GM12878 (cell line): ENCODE results near the gene TK1. TPM values are rescaled to one million over a fixed set of nuclear protein-coding genes. Genes with fewer than 3 reads are reported as not detected.
A peak's percentile ranks its signal among the peaks of the same experiment; 100 is the strongest.

Source experiments
- ATAC-seq: fragments of 200-7000 bp; cut with Tn5 transposase; 3 replicates; pipeline ENCODE4 v1.9.1; 2020; ENCODE audit warnings: mild to moderate bottlenecking, moderate library complexity
- BruUV-seq: library from RNA; stranded (reverse); fragments of 400-500 nt; replicated peaks from 2 replicates; lab custom pipeline; 2021; lab: Mats Ljungman, UMichigan
- CTCF ChIA-PET: fragments of 300-600 bp; sonication (Branson Sonifier 250); formaldehyde crosslinking; extraction: SDS; loops from one replicate; lab custom pipeline; 2021; ENCODE audit warnings: inconsistent platforms; lab: Yijun Ruan, JAX
- POLR2A ChIA-PET: fragments of 350-600 bp; formaldehyde crosslinking; extraction: SDS; loops from one replicate; lab custom pipeline; 2021; ENCODE audit warnings: inconsistent platforms; lab: Charles Lee
- RAD21 ChIA-PET: fragments of 300-600 bp; sonication (Branson Sonifier 250); formaldehyde crosslinking; loops from one replicate; lab custom pipeline; 2023; ENCODE audit warnings: antibody characterized with exemption; ENCODE audit not compliant: unreplicated experiment; lab: Charles Lee
- SMC1A ChIA-PET: fragments of 300-600 bp; sonication (Branson Sonifier 250); formaldehyde crosslinking; loops from one replicate; lab custom pipeline; 2023; ENCODE audit not compliant: unreplicated experiment, uncharacterized antibody; lab: Charles Lee
- DNase-seq: peaks from one replicate; pipeline ENCODE4 v3.0.0-alpha.2; 2011; ENCODE audit warnings: low read depth, low spot score
- FAIRE-seq: peaks from 3 replicates; lab custom pipeline; 2011; peaks lifted over from hg19 to GRCh38; lab: Jason Lieb, UNC
- H2AFZ ChIP-seq: 2 replicates; pipeline ENCODE4 v1.6.0; 2011; ENCODE audit warnings: low read depth, low read length, control low read depth; ENCODE audit not compliant: control insufficient read depth
- H3K27ac ChIP-seq: 2 replicates; pipeline ENCODE4 v1.5.1; 2011; ENCODE audit warnings: control low read depth; ENCODE audit not compliant: control insufficient read depth, insufficient read depth
- H3K27me3 ChIP-seq, 2 experiments: replicated peaks in 1 of 2; 2 replicates each; pipeline versions ENCODE4 v1.6.0 to v1.6.1; 2011; ENCODE audit warnings: low read length in 1 of 2; ENCODE audit not compliant: control insufficient read depth in 2 of 2, insufficient read depth in 2 of 2
- H3K36me3 ChIP-seq, 2 experiments: 2 replicates each; pipeline ENCODE4 v1.5.1; 2011; ENCODE audit warnings: low read length in 1 of 2; ENCODE audit not compliant: control insufficient read depth in 2 of 2, insufficient read depth in 2 of 2
- H3K4me1 ChIP-seq: 2 replicates; pipeline ENCODE4 v1.6.1; 2011; ENCODE audit warnings: mild to moderate bottlenecking, low read length, moderate library complexity, mixed read lengths; ENCODE audit not compliant: control insufficient read depth, insufficient read depth
- H3K4me2 ChIP-seq: 2 replicates; pipeline ENCODE4 v1.6.0; 2011; ENCODE audit warnings: control low read depth; ENCODE audit not compliant: control insufficient read depth, insufficient read depth
- H3K4me3 ChIP-seq: fragments of 200-600 bp; sonication (generic); 2 replicates; pipeline ENCODE4 v1.5.1; 2016
- H3K79me2 ChIP-seq: 2 replicates; pipeline ENCODE4 v1.6.0; 2011; ENCODE audit warnings: low read length; ENCODE audit not compliant: control insufficient read depth, insufficient read depth
- H3K9ac ChIP-seq: 2 replicates; pipeline ENCODE4 v1.8.0; 2011; ENCODE audit warnings: low read length, control low read depth, mixed read lengths; ENCODE audit not compliant: control insufficient read depth, insufficient read depth
- H3K9me3 ChIP-seq: replicated peaks from 3 replicates; pipeline ENCODE4 v1.5.1; 2011; ENCODE audit warnings: mild to moderate bottlenecking, low read length; ENCODE audit not compliant: control insufficient read depth, insufficient read depth
- H4K20me1 ChIP-seq: 2 replicates; pipeline ENCODE4 v1.6.0; 2011; ENCODE audit not compliant: control insufficient read depth, insufficient read depth
- ATF7 ChIP-seq: fragments of 450-650 bp; IDR thresholded peaks from 2 replicates; pipeline ENCODE4 v1.6.1; 2016; ENCODE audit warnings: low read depth, mild to moderate bottlenecking
- BCL11A ChIP-seq: IDR thresholded peaks from 2 replicates; pipeline ENCODE4 v1.6.1; 2011; ENCODE audit warnings: low read depth, low read length
- GATAD2B ChIP-seq: fragments of 450-650 bp; conservative IDR thresholded peaks from 2 replicates; pipeline ENCODE4 v1.6.1; 2017; ENCODE audit warnings: low read depth, mild to moderate bottlenecking, moderate library complexity
- HSF1 ChIP-seq: fragments of 150-350 bp; IDR thresholded peaks from 2 replicates; pipeline ENCODE4 v1.6.1; 2014; ENCODE audit warnings: mild to moderate bottlenecking, low read depth, low read length
- JUND ChIP-seq: IDR thresholded peaks from 2 replicates; pipeline ENCODE4 v1.6.1; 2012; ENCODE audit warnings: low read depth, mild to moderate bottlenecking, low read length, improper control_type of control experiment, moderate library complexity
- MYB ChIP-seq: fragments of 150-350 bp; IDR thresholded peaks from 2 replicates; pipeline ENCODE4 v1.6.1; 2014; ENCODE audit warnings: mild to moderate bottlenecking, low read depth, low read length, borderline replicate concordance
- NFXL1 ChIP-seq: fragments of 450-650 bp; IDR thresholded peaks from 2 replicates; pipeline ENCODE4 v1.6.1; 2017; ENCODE audit warnings: antibody characterized with exemption, mild to moderate bottlenecking, borderline replicate concordance
- NR2C1 ChIP-seq: fragments of 450-650 bp; IDR thresholded peaks from 2 replicates; pipeline ENCODE4 v1.6.1; 2017; ENCODE audit warnings: antibody characterized with exemption, mild to moderate bottlenecking, moderate library complexity
- PML ChIP-seq: IDR thresholded peaks from 2 replicates; pipeline ENCODE4 v1.6.1; 2012; ENCODE audit warnings: low read length, inconsistent platforms
- POLR2AphosphoS2 ChIP-seq: IDR thresholded peaks from 2 replicates; pipeline ENCODE4 v1.6.1; 2011; ENCODE audit warnings: low read depth, mild to moderate bottlenecking, low read length, improper control_type of control experiment, moderate library complexity
- POLR2AphosphoS5 ChIP-seq: IDR thresholded peaks from 2 replicates; pipeline ENCODE4 v1.6.1; 2011; ENCODE audit warnings: mild to moderate bottlenecking, low read length, inconsistent platforms
- RBBP5 ChIP-seq: fragments of 200-600 bp; sonication (generic); conservative IDR thresholded peaks from 2 replicates; pipeline ENCODE4 v1.6.1; 2016
- RCOR1 ChIP-seq: conservative IDR thresholded peaks from 2 replicates; pipeline ENCODE4 v1.6.1; 2012; ENCODE audit warnings: low read depth, low read length, improper control_type of control experiment
- RFX5 ChIP-seq: IDR thresholded peaks from 2 replicates; pipeline ENCODE4 v1.6.1; 2011; ENCODE audit warnings: low read depth, low read length, improper control_type of control experiment
- SIX5 ChIP-seq: IDR thresholded peaks from 2 replicates; pipeline ENCODE4 v1.6.1; 2011; ENCODE audit warnings: mild to moderate bottlenecking, low read depth, low read length, moderate library complexity; ENCODE audit not compliant: severe bottlenecking
- SMAD1 ChIP-seq: fragments of 450-650 bp; IDR thresholded peaks from 2 replicates; pipeline ENCODE4 v1.6.1; 2018; ENCODE audit warnings: mild to moderate bottlenecking, low read depth; ENCODE audit not compliant: partially characterized antibody
- WGBS: methylation state at CpG from one replicate; pipeline ENCODE4 v1.1.6; 2016; ENCODE audit warnings: low lambda C conversion rate; ENCODE audit not compliant: insufficient replicate concordance, insufficient coverage; ENCODE audit errors: missing lambda C conversion rate; 5-methylcytosine and 5-hydroxymethylcytosine counted together
- in situ Hi-C: fragments of 300-500 bp; cut with MboI; formaldehyde crosslinking; loops from 9 replicates; pipeline ENCODE4 v1.14.3; 2018; ENCODE audit warnings: mixed read lengths
- intact Hi-C: fragments of 100-400 bp; cut with micrococcal nuclease; formaldehyde crosslinking; loops from one replicate; pipeline ENCODE4 v1.14.2; 2022; ENCODE audit not compliant: unreplicated experiment
- polyA plus RNA-seq, 11 experiments: library from polyadenylated mRNA; depleted of rRNA in 4 of 11; unstranded in 6 of 11; stranded (reverse) in 5 of 11; fragments of >200 nt; fragmentation: Nextera tagmentation in 4 of 11; fragmentation: Illumina TruSeq in 1 of 11; extraction: Ambion mirVana in 4 of 11; extraction: Trizol in 1 of 11; gene quantifications; 1 replicate in 1 of 11; 2 replicates in 10 of 11; pipeline versions ENCODE4 v1.2.1 to v1.2.3, GENCODE V29; 2011 to 2016; ENCODE audit warnings: inconsistent platforms in 2 of 11, missing spikeins in 2 of 11, low read depth in 1 of 11
- total RNA-seq, 4 experiments: library from RNA; depleted of rRNA in 3 of 4; stranded (reverse); fragments of >200 nt in 3 of 4; fragmentation: Illumina TruSeq in 1 of 4; extraction: Trizol in 1 of 4; gene quantifications; 2 replicates each; pipeline versions ENCODE4 v1.2.1 to v1.2.3, GENCODE V29; 2013 to 2021
- TF ChIP-seq, protein P1 (sequence below): IDR thresholded peaks from 2 replicates; pipeline ENCODE4 v1.6.1; 2011; ENCODE audit warnings: mild to moderate bottlenecking, low read depth, low read length, moderate library complexity; ENCODE audit not compliant: insufficient replicate concordance
- TF ChIP-seq, protein P2 (sequence below): fragments of 450-650 bp; conservative IDR thresholded peaks from 2 replicates; pipeline ENCODE4 v1.6.1; 2017; ENCODE audit warnings: mild to moderate bottlenecking, moderate library complexity

TK1 gene
- total and polyA plus RNA-seq, 10 of the 15 experiments (the other 5 are each of a cell fraction or from before 2014, with no cell fraction given) = 4.6 to 175 (median 77.9) TPM

- TF ChIP-seq RFX5 (no peak), SIX5 (no peak), BCL11A (no peak), RCOR1 (0 out of 2 replicates have a peak, but pooled peaks have one; percentile 57), HSF1 (no peak), JUND (no peak)
Measured at GRCh38 chr17:78176548-78177025, 10.3 kb downstream of the TK1 start (continued).

DNA sequence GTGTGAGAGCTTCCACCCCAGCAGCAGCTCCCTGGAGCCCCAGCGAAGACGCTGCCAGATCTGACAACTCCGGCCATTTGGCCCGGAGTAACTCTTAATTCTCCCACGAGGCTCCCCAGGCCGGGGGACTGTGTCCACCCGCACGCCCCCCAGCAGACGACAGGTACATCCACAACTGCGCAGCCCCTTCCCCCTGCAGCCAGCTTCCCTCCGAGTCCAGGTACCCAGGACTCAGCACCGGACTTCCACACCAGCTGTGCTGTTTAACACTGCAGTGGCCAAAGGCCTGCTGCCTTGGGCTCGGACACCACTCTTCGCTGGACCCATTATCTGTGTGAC, 11.2 kb downstream of the TK1 start:
- intact Hi-C loops = no loop called here
- 94% methylated on average over 11 of the region's 14 CpGs for WGBS
- TF ChIP-seq POLR2AphosphoS5 = 0 out of 2 replicates have a peak, but pooled peaks have one; percentile 5
- TF ChIP-seq NR2C1 = no peak
- no peak for TF ChIP-seq RBBP5
- TF ChIP-seq, protein P1, sequence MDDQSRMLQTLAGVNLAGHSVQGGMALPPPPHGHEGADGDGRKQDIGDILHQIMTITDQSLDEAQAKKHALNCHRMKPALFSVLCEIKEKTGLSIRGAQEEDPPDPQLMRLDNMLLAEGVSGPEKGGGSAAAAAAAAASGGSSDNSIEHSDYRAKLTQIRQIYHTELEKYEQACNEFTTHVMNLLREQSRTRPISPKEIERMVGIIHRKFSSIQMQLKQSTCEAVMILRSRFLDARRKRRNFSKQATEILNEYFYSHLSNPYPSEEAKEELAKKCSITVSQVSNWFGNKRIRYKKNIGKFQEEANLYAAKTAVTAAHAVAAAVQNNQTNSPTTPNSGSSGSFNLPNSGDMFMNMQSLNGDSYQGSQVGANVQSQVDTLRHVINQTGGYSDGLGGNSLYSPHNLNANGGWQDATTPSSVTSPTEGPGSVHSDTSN = no peak
- TF ChIP-seq SMAD1 = no peak
- TF ChIP-seq ATF7 = no peak
- no peak for TF ChIP-seq MYB
- 0 out of 2 replicates have a peak, but pooled peaks have one; percentile 20 for TF ChIP-seq PML
- TF ChIP-seq GATAD2B = no peak
- 0 out of 2 replicates have a peak, but pooled peaks have one; percentile 48 for TF ChIP-seq POLR2AphosphoS2
- no peak for TF ChIP-seq NFXL1
- TF ChIP-seq, protein P2, sequence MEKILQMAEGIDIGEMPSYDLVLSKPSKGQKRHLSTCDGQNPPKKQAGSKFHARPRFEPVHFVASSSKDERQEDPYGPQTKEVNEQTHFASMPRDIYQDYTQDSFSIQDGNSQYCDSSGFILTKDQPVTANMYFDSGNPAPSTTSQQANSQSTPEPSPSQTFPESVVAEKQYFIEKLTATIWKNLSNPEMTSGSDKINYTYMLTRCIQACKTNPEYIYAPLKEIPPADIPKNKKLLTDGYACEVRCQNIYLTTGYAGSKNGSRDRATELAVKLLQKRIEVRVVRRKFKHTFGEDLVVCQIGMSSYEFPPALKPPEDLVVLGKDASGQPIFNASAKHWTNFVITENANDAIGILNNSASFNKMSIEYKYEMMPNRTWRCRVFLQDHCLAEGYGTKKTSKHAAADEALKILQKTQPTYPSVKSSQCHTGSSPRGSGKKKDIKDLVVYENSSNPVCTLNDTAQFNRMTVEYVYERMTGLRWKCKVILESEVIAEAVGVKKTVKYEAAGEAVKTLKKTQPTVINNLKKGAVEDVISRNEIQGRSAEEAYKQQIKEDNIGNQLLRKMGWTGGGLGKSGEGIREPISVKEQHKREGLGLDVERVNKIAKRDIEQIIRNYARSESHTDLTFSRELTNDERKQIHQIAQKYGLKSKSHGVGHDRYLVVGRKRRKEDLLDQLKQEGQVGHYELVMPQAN = no peak

More for the DNA sequence above, 11.2 kb downstream of the TK1 start:
- CTCF ChIA-PET = interaction anchor here (1.0 to 9.0 kb wide), 22 partner anchors 8 to 158 kb away, joined by 4 to 132 read pairs (median 12); partner anchors contain the start of genes AFMID, BIRC5, TK1 and TMC6
- Histone ChIP-seq H2AFZ (no peak overlapping the region), H3K9ac (no peak overlapping the region), H3K36me3 (peaks cover 8 to 32% of the 10 kb centered on the region in 2 experiments; a peak in 3 of 4 replicates), H3K4me1 (peaks cover 66% of the 10 kb centered on the region), H3K27me3 (no peaks in the 10 kb centered on the region), H3K4me2 (no peak overlapping the region), H3K4me3 (no peak overlapping the region), H3K79me2 (peaks cover 31% of the 10 kb centered on the region), H3K27ac (no peak overlapping the region), H3K9me3 (no peaks in the 10 kb centered on the region), H4K20me1 (no peaks in the 10 kb centered on the region; the same call in 1 of the 2 replicates)
- FAIRE-seq (no peak), DNase-seq (no peak), ATAC-seq (no peak)
- SMC1A ChIA-PET = interaction anchor here (0.9 to 7.4 kb wide), 10 partner anchors 10 to 156 kb away, joined by 3 to 51 read pairs (median 8); no protein-coding TSS in a partner anchor
- BruUV-seq = no TSS peak
- RAD21 ChIA-PET = interaction anchor here (1.0 to 8.6 kb wide), 19 partner anchors 11 to 155 kb away, joined by 3 to 83 read pairs (median 5); partner anchors contain the start of genes AFMID, TK1 and TMC8
- POLR2A ChIA-PET = interaction anchor here (0.6 to 8.7 kb wide), 10 partner anchors 10 to 48 kb away, joined by 3 to 85 read pairs (median 10); partner anchors contain the start of genes AFMID, TK1, TMC6 and TMC8
- in situ Hi-C loops = loop anchor here (5.0 kb wide), 1 partner anchor 63 kb away; no protein-coding TSS in a partner anchor
